Calu3 (cell line): ENCODE measurements around the gene CLIP2. TPM values are rescaled to one million over a fixed set of nuclear protein-coding genes. Genes with fewer than 3 reads are reported as not detected.
"Not testable (repeated sequence)": the region's sequence is repeated elsewhere in the genome, so short reads cannot be mapped to it uniquely, and the experiment has no call there.

ENCODE experiments used
- BruUV-seq: library from RNA; stranded (reverse); fragments of 400-500 nt; replicated peaks from 2 replicates; lab custom pipeline; 2021; lab: Mats Ljungman, UMichigan
- CTCF ChIA-PET: fragments of 300-600 bp; sonication (Branson Sonifier 250); formaldehyde crosslinking; loops from one replicate; lab custom pipeline; 2022; ENCODE audit warnings: antibody characterized with exemption; lab: Charles Lee
- DNase-seq: peaks from one replicate; pipeline ENCODE4 v3.0.0; 2022
- H3K27ac Mint-ChIP-seq: one replicate; pipeline ENCODE4 v1.8.0; 2022; ENCODE audit warnings: mixed read lengths; ENCODE audit not compliant: unreplicated experiment
- H3K27me3 Mint-ChIP-seq: one replicate; pipeline ENCODE4 v1.8.0; 2022; ENCODE audit warnings: mixed read lengths; ENCODE audit not compliant: unreplicated experiment
- H3K36me3 Mint-ChIP-seq: one replicate; pipeline ENCODE4 v1.8.0; 2022; ENCODE audit warnings: mild to moderate bottlenecking, moderate library complexity, mixed read lengths; ENCODE audit not compliant: insufficient read depth, unreplicated experiment
- H3K4me1 Mint-ChIP-seq: one replicate; pipeline ENCODE4 v1.8.0; 2022; ENCODE audit warnings: mild to moderate bottlenecking, low read depth, mixed read lengths; ENCODE audit not compliant: unreplicated experiment
- H3K4me3 Mint-ChIP-seq: one replicate; pipeline ENCODE4 v1.8.0; 2022; ENCODE audit warnings: mild to moderate bottlenecking, low read depth, moderate library complexity, mixed read lengths; ENCODE audit not compliant: unreplicated experiment
- H3K9me3 Mint-ChIP-seq: one replicate; pipeline ENCODE4 v1.8.0; 2022; ENCODE audit warnings: low read depth, mixed read lengths; ENCODE audit not compliant: unreplicated experiment
- CTCF ChIP-seq: fragments of 200-600 bp; IDR thresholded peaks from one replicate; pipeline ENCODE4 v1.8.0; 2022; ENCODE audit warnings: antibody characterized with exemption; ENCODE audit not compliant: unreplicated experiment
- intact Hi-C: fragments of 100-400 bp; cut with micrococcal nuclease; formaldehyde crosslinking; loops from one replicate; pipeline ENCODE4 v1.10.0; 2022; ENCODE audit not compliant: unreplicated experiment
- total RNA-seq: library from RNA; stranded (reverse); gene quantifications from 2 replicates; pipeline ENCODE4 v1.2.3, GENCODE V29; 2022

The CLIP2 gene
- total RNA-seq, 1 experiment from 2014 or later, result 22.4 TPM

- Mint-ChIP-seq H3K9me3 (no peaks in the 10 kb centered on the region), H3K4me3 (no peak overlapping the region), H3K27me3 (no peaks in the 10 kb centered on the region), H3K4me1 (peaks cover 9% of the 10 kb centered on the region), H3K36me3 (no peaks in the 10 kb centered on the region), H3K27ac (no peak overlapping the region)
- intact Hi-C loops, result no loop called here
- CTCF ChIA-PET, result no interaction called here
- DNase-seq, result no peak
- BruUV-seq, result no TSS peak
- TF ChIP-seq CTCF, result no peak
Observed at GRCh38 chr7:74424291-74424880, 135.2 kb downstream of the CLIP2 start.

- Mint-ChIP-seq H3K27ac (no peak overlapping the region), H3K4me1 (no peaks in the 10 kb centered on the region), H3K27me3 (no peaks in the 10 kb centered on the region), H3K4me3 (no peak overlapping the region), H3K9me3 (no peaks in the 10 kb centered on the region), H3K36me3 (no peaks in the 10 kb centered on the region)
- no TSS peak for BruUV-seq
- CTCF ChIA-PET, result interaction anchor here (0.7 kb wide), 1 partner anchor 61 kb away, joined by 3 read pairs; no protein-coding TSS in a partner anchor
- no peak for TF ChIP-seq CTCF
- intact Hi-C loops, result no loop called here
- no peak for DNase-seq
Observed at GRCh38 chr7:74428023-74428422, 138.8 kb downstream of the CLIP2 start.

GRCh38 chr7:74429153-74429747 lies 140.0 kb downstream of the CLIP2 start:
- Mint-ChIP-seq H3K36me3 (no peaks in the 10 kb centered on the region), H3K4me1 (no peaks in the 10 kb centered on the region), H3K27ac (no peak overlapping the region), H3K27me3 (no peaks in the 10 kb centered on the region), H3K4me3 (no peak overlapping the region), H3K9me3 (no peaks in the 10 kb centered on the region)
- no TSS peak for BruUV-seq
- DNase-seq, result no peak
- TF ChIP-seq CTCF, result no peak
- CTCF ChIA-PET, result no interaction called here
- intact Hi-C loops, result no loop called here

GRCh38 chr7:74430409-74430808 lies 141.2 kb downstream of the CLIP2 start:
- H3K27ac Mint-ChIP-seq, H3K36me3 Mint-ChIP-seq, DNase-seq, H3K4me3 Mint-ChIP-seq, intact Hi-C loops, H3K4me1 Mint-ChIP-seq, H3K9me3 Mint-ChIP-seq, BruUV-seq, H3K27me3 Mint-ChIP-seq, CTCF ChIA-PET: not testable (repeated sequence)

- CTCF ChIA-PET, result no interaction called here
Observed at GRCh38 chr7:74430961-74431466, 141.8 kb downstream of the CLIP2 start.

GRCh38 chr7:74437291-74437571 lies 148.0 kb downstream of the CLIP2 start:
- BruUV-seq, H3K36me3 Mint-ChIP-seq, H3K27ac Mint-ChIP-seq, H3K9me3 Mint-ChIP-seq, H3K4me3 Mint-ChIP-seq, H3K27me3 Mint-ChIP-seq, DNase-seq, H3K4me1 Mint-ChIP-seq, intact Hi-C loops: not testable (repeated sequence)
- CTCF ChIA-PET, result interaction anchor here (0.5 kb wide), 1 partner anchor 136 kb away, joined by 3 read pairs; no protein-coding TSS in a partner anchor

More at GRCh38 chr7:74430961-74431466, 141.8 kb downstream of the CLIP2 start:
- intact Hi-C loops, result no loop called here
- H3K27me3 Mint-ChIP-seq, result no peaks in the 10 kb centered on the region
- H3K36me3 Mint-ChIP-seq, result no peaks in the 10 kb centered on the region
- no peak for TF ChIP-seq CTCF
- no peak for DNase-seq
- H3K4me3 Mint-ChIP-seq, result no peak overlapping the region
- BruUV-seq, result no TSS peak
- H3K27ac Mint-ChIP-seq, result no peak overlapping the region
- H3K4me1 Mint-ChIP-seq, result no peaks in the 10 kb centered on the region
- no peaks in the 10 kb centered on the region for H3K9me3 Mint-ChIP-seq
